RWPE2 (cell line): ENCODE results near the gene KIAA1671.

ENCODE experiments used
- ATAC-seq: fragments of 200-7000 bp; cut with Tn5 transposase; 3 replicates; pipeline ENCODE4 v1.9.1; 2021; ENCODE audit warnings: low read depth
- DNase-seq: peaks from one replicate; pipeline ENCODE4 v3.0.0-alpha.2; 2020; ENCODE audit warnings: low spot score
- H3K27ac ChIP-seq: fragments of 450-650 bp; 2 replicates; pipeline ENCODE4 v1.5.1; 2017; ENCODE audit warnings: mild to moderate bottlenecking; ENCODE audit not compliant: poor library complexity, severe bottlenecking
- H3K27me3 ChIP-seq: fragments of 250-450 bp; sonication (Bioruptor Pico); 2 replicates; pipeline ENCODE4 v1.5.1; 2021; ENCODE audit warnings: mild to moderate bottlenecking, moderate library complexity; ENCODE audit not compliant: insufficient read depth, poor library complexity, severe bottlenecking
- H3K36me3 ChIP-seq: fragments of 250-450 bp; sonication (Bioruptor Pico); 2 replicates; pipeline ENCODE4 v1.5.1; 2020; ENCODE audit warnings: low read depth, mild to moderate bottlenecking, moderate library complexity
- H3K4me1 ChIP-seq: fragments of 250-450 bp; sonication (Bioruptor Pico); 2 replicates; pipeline ENCODE4 v1.5.1; 2021; ENCODE audit warnings: mild to moderate bottlenecking, moderate library complexity; ENCODE audit not compliant: insufficient read depth, poor library complexity, severe bottlenecking
- H3K4me3 ChIP-seq: fragments of 250-450 bp; sonication (Bioruptor Pico); 2 replicates; pipeline ENCODE4 v1.5.1; 2021; ENCODE audit warnings: mild to moderate bottlenecking, moderate library complexity; ENCODE audit not compliant: severe bottlenecking
- H3K9me3 ChIP-seq: fragments of 250-450 bp; sonication (Bioruptor Pico); 2 replicates; pipeline ENCODE4 v1.5.1; 2021; ENCODE audit warnings: mild to moderate bottlenecking, moderate library complexity; ENCODE audit not compliant: severe bottlenecking
- TF ChIP-seq, protein P1 (sequence below): fragments of 450-650 bp; IDR thresholded peaks from one replicate; pipeline ENCODE4 v1.5.1; 2017; ENCODE audit warnings: mild to moderate bottlenecking, moderate library complexity; ENCODE audit not compliant: poor library complexity, severe bottlenecking

KIAA1671 gene

DNA sequence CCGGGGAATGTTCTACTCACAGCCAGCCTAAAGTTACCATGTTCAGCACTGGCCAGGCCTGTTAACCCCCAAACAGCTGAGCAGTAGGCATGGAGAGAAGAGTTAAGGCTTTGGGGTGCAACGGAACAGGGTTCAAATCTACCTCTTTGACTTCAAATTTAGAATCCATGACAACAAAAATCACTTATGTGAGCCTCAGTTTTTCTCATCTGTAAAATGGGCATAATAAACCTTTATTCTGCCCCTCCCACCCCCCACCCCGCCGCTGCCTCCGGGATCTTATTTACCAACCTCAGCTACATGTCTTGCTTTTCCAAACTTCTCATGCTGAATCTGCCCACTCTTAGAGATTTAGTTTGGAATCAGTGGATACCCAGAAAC is 134.4 kb downstream of the KIAA1671 start:
- TF ChIP-seq, protein P1, sequence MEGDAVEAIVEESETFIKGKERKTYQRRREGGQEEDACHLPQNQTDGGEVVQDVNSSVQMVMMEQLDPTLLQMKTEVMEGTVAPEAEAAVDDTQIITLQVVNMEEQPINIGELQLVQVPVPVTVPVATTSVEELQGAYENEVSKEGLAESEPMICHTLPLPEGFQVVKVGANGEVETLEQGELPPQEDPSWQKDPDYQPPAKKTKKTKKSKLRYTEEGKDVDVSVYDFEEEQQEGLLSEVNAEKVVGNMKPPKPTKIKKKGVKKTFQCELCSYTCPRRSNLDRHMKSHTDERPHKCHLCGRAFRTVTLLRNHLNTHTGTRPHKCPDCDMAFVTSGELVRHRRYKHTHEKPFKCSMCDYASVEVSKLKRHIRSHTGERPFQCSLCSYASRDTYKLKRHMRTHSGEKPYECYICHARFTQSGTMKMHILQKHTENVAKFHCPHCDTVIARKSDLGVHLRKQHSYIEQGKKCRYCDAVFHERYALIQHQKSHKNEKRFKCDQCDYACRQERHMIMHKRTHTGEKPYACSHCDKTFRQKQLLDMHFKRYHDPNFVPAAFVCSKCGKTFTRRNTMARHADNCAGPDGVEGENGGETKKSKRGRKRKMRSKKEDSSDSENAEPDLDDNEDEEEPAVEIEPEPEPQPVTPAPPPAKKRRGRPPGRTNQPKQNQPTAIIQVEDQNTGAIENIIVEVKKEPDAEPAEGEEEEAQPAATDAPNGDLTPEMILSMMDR: no peak
- Histone ChIP-seq H3K27me3 (no peaks in the 10 kb centered on the region), H3K27ac (no peak overlapping the region), H3K36me3 (no peaks in the 10 kb centered on the region; the same call in 1 of the 2 replicates), H3K9me3 (no peaks in the 10 kb centered on the region), H3K4me1 (no peaks in the 10 kb centered on the region), H3K4me3 (no peak overlapping the region)
- DNase-seq (no peak), ATAC-seq (no peak)

DNA sequence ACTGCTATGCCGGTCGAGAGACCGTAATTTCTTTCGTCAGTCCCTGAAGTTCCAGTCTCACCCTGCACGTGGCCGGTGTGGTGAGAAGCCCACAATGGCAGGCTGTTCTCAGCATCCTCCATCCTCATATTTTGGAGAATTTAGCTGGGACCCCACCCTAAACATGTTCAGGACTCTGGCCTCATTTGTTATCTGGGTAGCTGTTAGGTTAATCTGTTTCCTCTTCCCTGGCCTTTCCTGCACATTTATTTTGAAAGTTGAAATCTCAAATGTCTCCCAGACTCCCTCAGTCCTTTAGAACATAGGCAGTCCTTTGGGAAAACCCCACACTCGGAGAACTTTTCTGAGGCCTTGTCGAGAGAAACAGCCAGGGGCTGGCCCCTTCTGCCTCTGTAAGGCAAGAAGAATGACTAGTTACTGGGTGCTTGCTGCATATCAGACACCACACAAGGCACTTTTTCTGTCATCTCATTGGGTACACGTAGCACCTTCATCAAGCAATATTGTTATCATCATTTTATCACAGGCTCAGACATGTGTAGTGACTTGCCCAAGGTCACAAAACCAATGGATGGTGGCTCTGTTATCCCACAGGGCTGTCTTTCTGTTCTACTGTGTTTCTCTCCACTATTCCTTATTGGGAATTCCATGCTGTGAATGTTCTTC is 137.8 kb downstream of the KIAA1671 start:
- H3K4me1 ChIP-seq: no peaks in the 10 kb centered on the region
- no peak overlapping the region for H3K27ac ChIP-seq
- H3K9me3 ChIP-seq: no peaks in the 10 kb centered on the region
- no peak overlapping the region for H3K4me3 ChIP-seq
- no peak for DNase-seq
- no peaks in the 10 kb centered on the region for H3K27me3 ChIP-seq
- no peak for ATAC-seq
- TF ChIP-seq, protein P1: no peak
- no peaks in the 10 kb centered on the region; the same call in 1 of the 2 replicates for H3K36me3 ChIP-seq

DNA sequence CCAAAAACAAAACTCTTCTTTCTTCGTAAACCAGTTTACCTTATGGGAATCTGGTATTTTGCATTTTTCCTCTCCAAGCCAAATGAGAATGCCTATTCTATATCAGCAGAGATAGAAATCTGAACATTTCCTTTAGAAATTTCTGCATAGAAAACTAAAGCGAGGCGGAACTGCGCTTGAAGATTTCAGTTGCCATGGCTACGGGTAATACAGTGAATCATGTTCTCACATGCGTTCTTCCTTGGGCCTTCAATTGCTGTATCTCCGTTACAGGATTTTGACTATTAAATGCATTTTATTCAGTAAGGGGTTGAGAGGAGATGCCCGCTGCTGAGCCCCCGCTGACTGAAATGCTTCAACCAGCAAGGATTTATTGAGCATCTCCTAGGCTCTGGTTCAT is 138.9 kb downstream of the KIAA1671 start:
- ATAC-seq (no peak), DNase-seq (no peak)
- Histone ChIP-seq H3K27me3 (no peaks in the 10 kb centered on the region), H3K9me3 (no peaks in the 10 kb centered on the region), H3K36me3 (peaks cover 3% of the 10 kb centered on the region; the same call in 1 of the 2 replicates), H3K27ac (no peak overlapping the region), H3K4me3 (no peak overlapping the region), H3K4me1 (no peaks in the 10 kb centered on the region)
- TF ChIP-seq, protein P1: no peak

GRCh38 chr22:25092119-25092518 is 139.6 kb downstream of the KIAA1671 start:
- Histone ChIP-seq H3K4me3 (no peak overlapping the region), H3K36me3 (peaks cover 3% of the 10 kb centered on the region; the same call in 1 of the 2 replicates), H3K27ac (no peak overlapping the region), H3K4me1 (no peaks in the 10 kb centered on the region), H3K27me3 (no peaks in the 10 kb centered on the region), H3K9me3 (no peaks in the 10 kb centered on the region)
- TF ChIP-seq, protein P1: no peak
- no peak for ATAC-seq
- DNase-seq: no peak

DNA sequence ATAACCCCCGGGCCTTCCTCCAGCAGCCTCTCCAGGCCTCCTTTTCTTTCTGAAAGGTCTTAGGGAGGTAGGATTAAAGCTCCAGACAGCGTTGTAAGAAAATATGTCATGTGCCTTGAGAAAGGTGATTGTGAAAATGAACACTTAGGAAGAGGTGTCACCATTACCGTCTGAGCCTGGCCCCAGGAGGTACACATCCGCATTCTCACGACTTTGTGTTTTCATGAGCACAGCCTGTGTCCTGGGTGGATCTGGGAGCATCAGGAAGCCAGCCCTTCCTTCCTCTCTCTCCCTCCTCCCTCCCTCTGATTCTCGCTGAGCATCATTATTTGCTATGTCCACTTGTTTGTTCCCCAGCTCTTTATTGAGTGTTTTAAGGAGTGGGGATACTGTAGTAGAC is 142.1 kb downstream of the KIAA1671 start:
- H3K36me3 ChIP-seq: peaks cover 3% of the 10 kb centered on the region; the same call in 1 of the 2 replicates
- no peak overlapping the region for H3K27ac ChIP-seq
- no peak for DNase-seq
- no peak for ATAC-seq
- H3K9me3 ChIP-seq: no peaks in the 10 kb centered on the region
- H3K4me3 ChIP-seq: no peak overlapping the region
- TF ChIP-seq, protein P1: no peak
- H3K27me3 ChIP-seq: no peaks in the 10 kb centered on the region
- H3K4me1 ChIP-seq: no peaks in the 10 kb centered on the region
